ENCODE results near the gene OBSCN.

Gene OBSCN

DNA sequence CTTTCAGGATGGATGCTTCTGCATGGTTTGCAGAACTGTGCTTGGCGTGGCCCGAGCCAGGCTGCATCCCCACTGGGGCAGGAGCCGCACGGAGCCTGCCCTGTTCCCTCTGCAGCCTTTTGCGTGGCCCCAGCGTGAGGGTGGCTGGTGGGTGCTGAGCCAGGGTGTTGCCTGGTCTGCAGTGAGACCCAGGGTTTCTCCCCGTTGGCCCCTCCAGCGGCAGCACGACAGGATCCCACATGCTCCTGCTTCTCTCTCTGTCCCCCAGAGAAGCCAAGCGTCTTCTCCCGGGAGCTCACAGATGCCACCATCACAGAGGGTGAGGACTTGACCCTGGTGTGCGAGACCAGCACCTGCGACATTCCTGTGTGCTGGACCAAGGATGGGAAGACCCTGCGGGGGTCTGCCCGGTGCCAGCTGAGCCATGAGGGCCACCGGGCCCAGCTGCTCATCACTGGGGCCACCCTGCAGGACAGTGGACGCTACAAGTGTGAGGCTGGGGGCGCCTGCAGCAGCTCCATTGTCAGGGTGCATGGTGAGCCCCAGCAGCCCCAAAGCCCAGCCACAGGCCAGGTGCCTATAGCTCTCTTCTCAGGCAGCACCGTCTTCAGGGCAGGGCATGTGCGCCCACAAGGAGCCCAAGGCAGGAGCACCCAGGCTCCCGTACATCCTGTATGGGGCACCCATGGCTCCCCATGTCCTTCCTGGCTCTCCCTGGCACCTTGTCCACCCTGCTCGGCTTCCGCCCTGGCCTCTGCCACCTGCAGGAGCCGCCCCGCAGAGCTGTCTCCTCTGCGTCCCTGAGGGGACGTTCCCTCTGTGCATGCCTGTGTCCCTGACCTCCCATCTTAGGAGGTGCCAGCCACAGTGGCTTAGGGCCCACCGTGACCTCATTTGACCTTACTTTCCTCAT lies 78.9 kb downstream of the OBSCN start:
- FAIRE-seq, result no peak

DNA sequence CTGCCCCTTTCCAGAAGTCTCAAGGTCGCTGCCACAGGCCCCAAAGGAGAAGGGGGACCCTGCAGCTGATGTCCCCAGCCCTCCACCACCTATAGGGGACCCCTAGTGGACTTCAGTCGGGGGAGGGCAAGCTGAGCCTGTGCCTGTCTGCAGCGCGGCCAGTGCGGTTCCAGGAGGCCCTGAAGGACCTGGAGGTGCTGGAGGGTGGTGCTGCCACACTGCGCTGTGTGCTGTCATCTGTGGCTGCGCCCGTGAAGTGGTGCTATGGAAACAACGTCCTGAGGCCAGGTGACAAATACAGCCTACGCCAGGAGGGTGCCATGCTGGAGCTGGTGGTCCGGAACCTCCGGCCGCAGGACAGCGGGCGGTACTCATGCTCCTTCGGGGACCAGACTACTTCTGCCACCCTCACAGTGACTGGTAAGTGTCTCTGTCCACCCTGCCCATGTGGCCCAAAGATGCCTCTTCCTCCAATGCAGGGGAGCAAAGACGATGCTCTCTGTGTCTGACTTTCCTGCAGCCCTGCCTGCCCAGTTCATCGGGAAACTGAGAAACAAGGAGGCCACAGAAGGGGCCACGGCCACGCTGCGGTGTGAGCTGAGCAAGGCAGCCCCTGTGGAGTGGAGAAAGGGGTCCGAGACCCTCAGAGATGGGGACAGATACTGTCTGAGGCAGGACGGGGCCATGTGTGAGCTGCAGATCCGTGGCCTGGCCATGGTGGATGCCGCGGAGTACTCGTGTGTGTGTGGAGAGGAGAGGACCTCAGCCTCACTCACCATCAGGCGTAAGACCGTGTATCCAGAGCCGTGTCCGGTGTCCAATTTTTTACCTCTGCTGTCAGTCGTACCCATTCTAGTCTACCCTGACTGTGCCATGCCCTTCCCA lies 79.9 kb downstream of the OBSCN start:
- FAIRE-seq, result no peak
- no peak for DNase-seq (ENCODE audit: insufficient read length, low spot score)

More for the DNA sequence above, 78.9 kb downstream of the OBSCN start:
- DNase-seq (ENCODE audit: insufficient read length, low spot score), result no peak

DNA sequence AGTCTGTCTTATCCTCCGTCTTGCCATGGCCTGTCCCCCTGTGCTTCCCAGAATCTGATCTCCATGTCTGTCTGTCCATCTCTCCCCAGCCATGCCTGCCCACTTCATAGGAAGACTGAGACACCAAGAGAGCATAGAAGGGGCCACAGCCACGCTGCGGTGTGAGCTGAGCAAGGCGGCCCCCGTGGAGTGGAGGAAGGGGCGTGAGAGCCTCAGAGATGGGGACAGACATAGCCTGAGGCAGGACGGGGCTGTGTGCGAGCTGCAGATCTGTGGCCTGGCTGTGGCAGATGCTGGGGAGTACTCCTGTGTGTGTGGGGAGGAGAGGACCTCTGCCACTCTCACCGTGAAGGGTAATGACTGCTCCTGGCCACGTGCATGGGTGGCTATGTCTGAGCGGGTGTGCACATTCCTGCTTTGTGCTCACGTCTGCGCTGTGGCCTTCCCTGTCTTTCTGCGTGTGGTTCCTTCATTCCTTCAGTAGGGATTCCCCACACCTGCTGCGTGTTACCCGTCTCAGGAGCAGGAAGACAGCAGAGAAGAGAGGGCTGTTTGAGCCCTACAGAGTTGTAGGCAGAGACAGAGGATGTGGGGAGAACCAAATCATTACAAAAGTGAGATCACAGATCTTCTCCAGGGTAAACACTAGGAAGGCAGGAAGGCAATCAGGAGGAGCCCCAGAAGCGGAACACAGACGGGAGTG lies 80.8 kb downstream of the OBSCN start:
- no peak for FAIRE-seq
- no peak for DNase-seq (ENCODE audit: insufficient read length, low spot score)

DNA sequence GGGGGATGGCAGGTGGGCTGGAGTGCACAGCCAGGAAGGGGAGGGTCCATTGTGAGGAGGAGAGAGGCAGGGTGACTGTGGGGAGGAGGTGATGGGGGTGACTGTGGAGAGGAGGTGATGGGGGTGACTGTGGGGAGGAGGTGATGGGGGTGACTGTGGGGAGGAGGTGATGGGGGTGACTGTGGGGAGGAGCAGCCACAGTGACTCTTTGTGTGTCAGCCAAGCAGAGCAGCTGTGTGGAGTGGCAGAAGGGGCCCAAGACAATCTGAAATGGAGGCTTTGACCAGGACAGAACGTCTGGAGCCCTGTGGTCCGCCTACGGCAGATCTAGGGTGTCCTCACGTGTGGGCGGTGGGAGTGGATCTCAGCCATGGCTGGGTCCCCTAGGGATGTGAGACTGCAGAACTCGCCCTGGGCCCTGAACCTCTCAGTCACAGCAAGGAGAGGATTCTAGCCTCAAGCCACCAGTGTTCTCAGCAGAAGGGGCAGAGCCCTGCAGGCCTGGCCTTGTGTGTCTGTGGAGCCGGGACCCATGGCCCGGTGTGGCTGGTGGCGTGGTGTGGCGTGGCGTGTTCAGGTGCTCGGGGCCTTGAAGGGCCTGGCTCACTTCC lies 81.5 kb downstream of the OBSCN start:
- DNase-seq (ENCODE audit: insufficient read length, low spot score) (no peak), FAIRE-seq (no peak)

DNA sequence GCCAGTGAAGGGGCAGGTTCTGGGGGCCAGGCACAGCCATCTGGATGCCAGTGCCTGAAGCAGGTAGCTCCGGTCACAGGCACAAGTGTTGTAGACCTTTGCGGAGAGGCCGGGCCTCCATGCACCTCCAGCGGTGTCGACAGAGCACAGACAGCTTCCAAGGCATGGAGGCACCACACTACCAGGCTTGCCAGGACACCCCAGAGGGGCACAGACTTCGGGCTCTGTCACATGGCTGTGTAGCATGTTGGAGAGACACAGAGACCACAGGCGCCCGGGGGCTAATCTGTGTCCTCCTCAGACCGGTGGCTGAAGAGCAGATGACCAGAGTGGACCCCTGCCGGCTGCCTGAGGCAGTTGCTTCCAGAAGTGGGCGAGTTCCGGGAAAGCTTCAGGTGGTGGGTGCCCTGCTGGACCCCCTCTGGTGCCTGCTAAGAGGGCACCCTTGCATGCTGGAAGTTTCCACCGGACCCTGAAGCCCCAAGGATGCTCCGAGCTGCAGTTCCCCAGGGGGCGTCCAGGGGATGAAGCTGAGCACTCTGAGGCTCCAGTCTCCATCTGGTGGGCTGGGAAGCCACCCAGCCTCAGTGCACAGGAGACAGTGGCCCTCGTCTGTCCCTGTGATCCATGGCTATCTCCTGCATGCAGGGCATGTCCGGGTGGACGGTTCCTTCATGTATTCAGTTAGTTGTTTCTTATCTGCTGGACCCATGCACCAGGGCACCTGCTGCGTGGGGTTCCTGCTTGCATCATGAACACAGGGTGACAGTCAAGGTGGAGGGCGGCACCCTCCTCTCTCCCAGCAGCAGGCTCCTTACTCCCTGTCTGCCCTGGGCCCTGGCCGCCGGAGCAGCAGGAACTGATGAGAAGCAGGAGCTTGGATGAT lies 82.4 kb downstream of the OBSCN start:
- DNase-seq (ENCODE audit: insufficient read length, low spot score), result no peak
- FAIRE-seq, result no peak

DNA sequence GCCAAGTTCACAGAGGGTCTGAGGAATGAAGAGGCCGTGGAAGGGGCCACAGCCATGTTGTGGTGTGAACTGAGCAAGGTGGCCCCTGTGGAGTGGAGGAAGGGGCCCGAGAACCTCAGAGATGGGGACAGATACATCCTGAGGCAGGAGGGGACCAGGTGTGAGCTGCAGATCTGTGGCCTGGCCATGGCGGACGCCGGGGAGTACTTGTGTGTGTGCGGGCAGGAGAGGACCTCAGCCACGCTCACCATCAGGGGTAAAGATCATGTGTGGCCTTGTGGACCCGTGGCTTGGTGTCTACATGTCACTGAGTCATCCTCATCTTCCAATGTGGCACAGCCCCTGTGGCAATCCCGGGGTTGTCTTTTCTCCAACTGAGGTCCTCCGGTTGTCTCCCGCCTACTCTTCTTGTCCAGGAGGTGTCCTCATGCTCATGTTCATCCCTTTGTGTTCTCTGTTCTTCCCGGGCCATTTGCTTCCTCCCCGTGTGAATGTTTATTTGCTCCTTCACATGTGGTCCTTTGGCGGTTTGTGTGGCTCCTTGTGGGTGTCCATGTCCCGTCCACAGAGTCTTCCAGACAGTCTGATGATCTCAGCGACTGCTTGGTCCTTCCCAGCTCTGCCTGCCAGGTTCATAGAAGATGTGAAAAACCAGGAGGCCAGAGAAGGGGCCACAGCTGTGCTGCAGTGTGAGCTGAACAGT lies 84.2 kb downstream of the OBSCN start:
- DNase-seq (ENCODE audit: insufficient read length, low spot score) (no peak), FAIRE-seq (no peak)

DNA sequence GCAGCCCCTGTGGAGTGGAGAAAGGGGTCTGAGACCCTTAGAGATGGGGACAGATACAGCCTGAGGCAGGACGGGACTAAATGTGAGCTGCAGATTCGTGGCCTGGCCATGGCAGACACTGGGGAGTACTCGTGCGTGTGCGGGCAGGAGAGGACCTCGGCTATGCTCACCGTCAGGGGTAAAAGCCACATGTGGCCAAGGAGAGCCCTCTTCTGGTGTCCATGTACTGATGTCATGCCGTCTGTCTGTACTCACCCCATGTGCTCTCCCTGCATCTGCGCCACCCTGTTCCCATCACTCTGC lies 84.7 kb downstream of the OBSCN start:
- DNase-seq (ENCODE audit: insufficient read length, low spot score) (no peak), FAIRE-seq (no peak)

DNA sequence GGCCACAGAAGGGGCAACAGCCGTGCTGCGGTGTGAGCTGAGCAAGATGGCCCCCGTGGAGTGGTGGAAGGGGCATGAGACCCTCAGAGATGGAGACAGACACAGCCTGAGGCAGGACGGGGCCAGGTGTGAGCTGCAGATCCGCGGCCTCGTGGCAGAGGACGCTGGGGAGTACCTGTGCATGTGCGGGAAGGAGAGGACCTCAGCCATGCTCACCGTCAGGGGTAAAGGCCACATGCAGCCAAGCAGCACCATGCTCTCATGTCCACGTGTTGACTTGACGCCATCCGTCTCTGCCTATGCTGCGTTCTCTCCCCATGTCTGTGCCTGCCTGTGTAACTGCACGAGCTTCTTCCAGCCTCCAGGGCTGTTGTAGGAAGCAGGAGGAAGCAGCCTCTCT lies 85.5 kb downstream of the OBSCN start:
- DNase-seq (ENCODE audit: insufficient read length, low spot score) (no peak), FAIRE-seq (no peak)

DNA sequence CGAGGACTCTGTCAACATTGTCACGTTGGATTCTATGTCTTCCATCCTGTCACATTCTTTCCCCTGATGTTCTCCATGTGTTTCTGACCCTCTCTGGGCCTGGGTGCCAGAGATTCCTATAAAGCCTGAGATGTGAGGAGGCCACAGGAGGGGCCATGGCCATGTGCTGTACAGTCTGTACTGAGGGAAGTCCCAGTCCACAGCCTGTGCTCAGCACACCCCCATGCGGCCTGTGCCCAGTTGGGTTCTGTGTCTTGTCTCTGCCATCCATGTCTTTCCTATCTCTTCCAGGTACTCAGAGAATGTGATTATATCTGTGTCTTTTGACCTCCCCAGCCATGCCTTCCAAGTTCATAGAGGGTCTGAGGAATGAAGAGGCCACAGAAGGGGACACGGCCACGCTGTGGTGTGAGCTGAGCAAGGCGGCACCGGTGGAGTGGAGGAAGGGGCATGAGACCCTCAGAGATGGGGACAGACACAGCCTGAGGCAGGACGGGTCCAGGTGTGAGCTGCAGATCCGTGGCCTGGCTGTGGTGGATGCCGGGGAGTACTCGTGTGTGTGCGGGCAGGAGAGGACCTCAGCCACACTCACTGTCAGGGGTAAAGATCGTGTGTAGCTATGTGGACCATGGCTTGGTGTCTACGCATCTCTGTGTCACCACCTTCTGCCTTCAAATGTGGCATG lies 86.1 kb downstream of the OBSCN start:
- DNase-seq (ENCODE audit: insufficient read length, low spot score), result no peak
- no peak for FAIRE-seq

DNA sequence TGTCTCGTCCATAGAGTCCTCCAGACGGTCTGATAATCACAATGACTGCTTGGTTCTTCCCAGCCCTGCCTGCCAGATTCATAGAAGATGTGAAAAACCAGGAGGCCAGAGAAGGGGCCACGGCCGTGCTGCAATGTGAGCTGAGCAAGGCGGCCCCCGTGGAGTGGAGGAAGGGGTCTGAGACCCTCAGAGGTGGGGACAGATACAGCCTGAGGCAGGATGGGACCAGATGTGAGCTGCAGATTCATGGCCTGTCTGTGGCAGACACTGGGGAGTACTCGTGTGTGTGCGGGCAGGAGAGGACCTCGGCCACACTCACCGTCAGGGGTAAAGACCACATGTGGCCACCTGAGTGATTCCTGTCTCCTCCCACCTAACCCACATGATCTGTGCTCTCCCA lies 86.9 kb downstream of the OBSCN start:
- FAIRE-seq (no peak), DNase-seq (ENCODE audit: insufficient read length, low spot score) (no peak)

DNA sequence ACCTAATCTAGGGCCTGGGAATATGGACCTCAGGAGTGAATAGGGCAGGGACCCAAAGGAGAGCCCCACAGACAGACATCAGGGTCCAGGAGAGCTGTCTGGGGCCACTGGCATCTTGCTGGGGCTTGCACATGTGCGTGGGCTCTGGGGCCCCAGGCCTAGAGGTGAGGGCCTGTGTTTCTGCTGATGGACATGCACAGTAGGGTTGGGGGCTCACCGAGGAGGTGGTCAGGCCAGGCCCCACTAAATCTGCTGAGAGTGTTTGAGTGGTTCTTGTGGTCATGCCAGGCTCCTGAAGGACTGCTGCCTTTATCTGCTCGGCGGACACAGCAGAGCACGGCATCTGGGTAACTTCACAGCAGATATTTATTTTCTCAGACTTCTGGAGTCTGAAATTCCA lies 87.4 kb downstream of the OBSCN start:
- FAIRE-seq (no peak), DNase-seq (ENCODE audit: insufficient read length, low spot score) (no peak)

DNA sequence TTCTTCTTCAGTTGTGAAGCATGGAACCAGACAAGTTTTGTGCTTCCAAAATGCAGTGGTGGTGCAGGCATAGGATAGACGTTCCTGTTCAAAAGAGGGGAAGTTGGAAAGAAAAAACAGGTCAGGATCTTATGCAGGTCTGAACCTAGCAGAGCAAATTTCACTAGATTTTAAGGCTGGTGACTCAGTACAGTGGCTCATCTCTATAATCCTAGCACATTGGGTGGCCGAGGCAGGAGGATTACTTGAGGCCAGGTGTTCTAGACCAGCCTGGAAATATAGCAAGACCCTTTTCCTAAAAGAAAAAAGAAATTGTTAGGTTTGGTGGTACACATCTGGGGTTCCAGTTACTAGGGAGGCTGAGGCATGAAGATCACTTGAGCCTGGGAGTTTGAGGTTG lies 88.1 kb downstream of the OBSCN start:
- DNase-seq (ENCODE audit: insufficient read length, low spot score) (no peak), FAIRE-seq (no peak)

DNA sequence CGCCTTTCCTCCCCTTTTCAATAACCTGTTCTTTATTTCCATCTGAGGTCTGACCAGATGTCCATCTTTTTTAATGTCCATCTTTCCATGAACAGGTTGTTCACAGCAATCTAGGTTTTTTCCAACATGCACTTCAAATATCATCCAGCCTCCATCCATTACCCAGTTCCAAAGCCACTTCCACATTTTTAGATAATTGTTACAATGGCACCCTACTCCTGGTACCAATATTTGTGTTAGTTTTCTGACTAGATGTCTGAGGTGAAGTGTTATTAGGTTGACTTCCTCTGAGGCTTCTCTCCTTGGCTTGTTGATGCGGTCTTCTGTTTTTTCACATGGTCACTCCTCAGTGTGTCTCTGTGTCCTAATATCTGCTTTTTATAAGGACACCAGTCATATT lies 89.4 kb downstream of the OBSCN start:
- FAIRE-seq (no peak), DNase-seq (ENCODE audit: insufficient read length, low spot score) (no peak)

DNA sequence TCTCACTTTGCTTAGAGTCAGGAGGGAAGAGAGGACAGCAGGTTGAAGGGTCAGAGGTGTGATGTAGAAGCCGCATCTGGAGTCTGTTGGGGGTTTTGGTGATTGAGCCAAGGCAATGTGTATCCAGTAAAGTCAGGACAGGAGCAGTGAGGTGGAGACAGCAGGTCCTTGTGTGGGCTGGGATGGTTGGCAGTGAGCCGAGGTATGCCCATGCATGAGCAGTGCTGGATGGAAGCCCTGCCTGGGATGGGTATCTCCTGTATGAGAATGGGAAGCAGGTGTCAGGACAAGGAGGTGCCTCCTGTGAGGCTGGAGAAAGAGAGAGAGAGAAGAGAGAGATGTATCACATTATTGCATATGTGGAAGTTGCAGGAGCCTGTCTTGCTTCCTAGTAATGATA lies 90.0 kb downstream of the OBSCN start:
- DNase-seq (ENCODE audit: insufficient read length, low spot score) (no peak), FAIRE-seq (no peak)

DNA sequence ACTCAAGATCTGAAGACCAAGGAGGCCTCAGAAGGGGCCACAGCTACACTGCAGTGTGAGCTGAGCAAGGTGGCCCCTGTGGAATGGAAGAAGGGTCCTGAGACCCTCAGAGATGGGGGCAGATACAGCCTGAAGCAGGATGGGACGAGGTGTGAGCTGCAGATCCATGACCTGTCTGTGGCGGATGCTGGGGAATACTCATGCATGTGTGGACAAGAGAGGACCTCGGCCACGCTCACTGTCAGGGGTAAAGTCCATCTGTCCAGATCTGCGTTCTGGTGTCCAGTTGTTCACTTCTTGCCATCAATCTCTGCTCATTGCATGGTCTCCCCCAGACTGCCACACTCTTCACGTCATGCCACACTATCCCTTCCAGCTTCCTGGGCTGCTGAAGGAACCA lies 90.6 kb downstream of the OBSCN start:
- DNase-seq (ENCODE audit: insufficient read length, low spot score), result no peak
- no peak for FAIRE-seq

DNA sequence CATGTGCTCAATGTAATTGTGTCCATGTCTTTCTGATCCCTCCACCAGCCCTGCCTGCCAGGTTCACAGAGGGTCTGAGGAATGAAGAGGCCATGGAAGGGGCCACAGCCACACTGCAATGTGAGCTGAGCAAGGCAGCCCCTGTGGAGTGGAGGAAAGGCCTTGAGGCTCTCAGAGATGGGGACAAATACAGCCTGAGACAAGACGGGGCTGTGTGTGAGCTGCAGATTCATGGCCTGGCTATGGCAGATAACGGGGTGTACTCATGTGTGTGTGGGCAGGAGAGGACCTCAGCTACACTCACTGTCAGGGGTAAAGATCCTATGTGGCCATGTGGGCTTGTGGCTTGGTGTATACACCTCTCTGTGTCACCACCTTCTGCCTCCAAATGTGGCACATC lies 91.4 kb downstream of the OBSCN start:
- DNase-seq (ENCODE audit: insufficient read length, low spot score) (no peak), FAIRE-seq (no peak)

DNA sequence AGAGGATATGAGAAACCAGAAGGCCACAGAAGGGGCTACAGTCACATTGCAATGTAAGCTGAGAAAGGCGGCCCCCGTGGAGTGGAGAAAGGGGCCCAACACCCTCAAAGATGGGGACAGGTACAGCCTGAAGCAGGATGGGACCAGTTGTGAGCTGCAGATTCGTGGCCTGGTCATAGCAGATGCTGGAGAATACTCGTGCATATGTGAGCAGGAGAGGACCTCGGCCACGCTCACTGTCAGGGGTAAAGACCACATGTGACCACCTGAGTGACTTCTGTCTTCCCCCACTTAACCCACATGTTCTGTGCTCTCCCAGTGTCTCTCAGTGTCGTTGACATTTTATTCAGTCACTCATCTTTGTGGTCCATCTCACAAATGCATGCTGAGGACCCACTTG lies 92.1 kb downstream of the OBSCN start:
- FAIRE-seq (no peak), DNase-seq (ENCODE audit: insufficient read length, low spot score) (no peak)

DNA sequence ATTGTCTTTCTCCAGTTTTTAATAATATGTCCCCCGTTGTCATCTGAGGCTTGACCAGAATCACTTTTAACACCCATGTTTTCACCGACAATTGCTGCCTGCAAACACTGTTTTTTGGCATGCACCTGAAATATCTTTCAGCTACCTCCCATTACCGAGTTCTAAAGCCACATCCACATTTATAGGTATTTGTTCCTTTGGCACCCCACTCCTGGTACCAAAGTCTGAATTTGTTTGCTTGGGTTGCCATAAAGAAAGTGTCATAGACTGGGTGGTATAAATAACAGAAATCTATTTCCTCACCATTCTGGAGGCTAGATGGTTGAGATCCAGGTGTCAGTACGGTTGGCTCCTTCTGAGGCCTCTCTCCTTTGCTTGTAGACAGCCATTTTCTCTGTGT lies 94.2 kb downstream of the OBSCN start:
- FAIRE-seq (no peak), DNase-seq (ENCODE audit: insufficient read length, low spot score) (no peak)

DNA sequence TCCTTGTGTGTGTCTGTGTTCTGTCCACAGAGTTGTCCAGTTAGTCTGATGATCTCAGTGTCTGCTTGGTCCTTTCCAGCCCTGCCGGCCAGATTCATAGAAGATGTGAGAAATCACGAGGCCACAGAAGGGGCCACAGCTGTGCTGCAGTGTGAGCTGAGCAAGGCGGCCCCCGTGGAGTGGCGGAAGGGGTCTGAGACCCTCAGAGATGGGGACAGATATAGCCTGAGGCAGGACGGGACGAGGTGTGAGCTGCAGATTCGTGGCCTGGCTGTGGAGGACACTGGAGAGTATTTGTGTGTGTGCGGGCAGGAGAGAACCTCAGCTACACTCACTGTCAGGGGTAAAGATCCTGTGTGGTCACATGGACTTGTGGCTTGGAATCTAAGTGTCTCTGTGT lies 95.8 kb downstream of the OBSCN start:
- no peak for DNase-seq (ENCODE audit: insufficient read length, low spot score)
- FAIRE-seq, result no peak

Measured in GM19239 (cell line).